NCI-H526 (cell line): ENCODE results near the gene FAF1.
"Not testable (repeated sequence)": the region's sequence is repeated elsewhere in the genome, so short reads cannot be mapped to it uniquely, and the experiment has no call there.

ENCODE experiments used
- DNase-seq, 2 experiments: peaks; one replicate each; lab custom pipeline; 2025; lab: John Stamatoyannopoulos, UW

FAF1 gene

DNA sequence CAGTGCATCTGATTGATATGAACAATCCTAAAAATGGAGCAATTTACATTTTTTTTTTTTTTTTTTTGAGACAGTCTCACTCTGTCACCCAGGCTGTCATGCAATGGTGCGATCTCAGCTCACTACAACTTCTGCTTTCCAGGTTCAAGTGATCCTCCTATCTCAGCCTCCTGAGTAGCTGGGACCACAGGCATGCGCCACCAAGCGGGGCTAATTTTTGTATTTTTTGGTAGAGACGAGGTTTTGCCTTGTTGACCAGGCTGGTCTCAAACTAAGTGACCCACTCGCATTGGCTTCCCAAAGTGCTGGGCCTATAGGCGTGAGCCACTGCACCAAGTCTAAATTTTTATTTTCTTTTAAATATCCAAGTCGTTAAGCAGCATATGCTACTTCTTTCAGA lies 109.0 kb downstream of the FAF1 start:
- no peak for DNase-seq

DNA sequence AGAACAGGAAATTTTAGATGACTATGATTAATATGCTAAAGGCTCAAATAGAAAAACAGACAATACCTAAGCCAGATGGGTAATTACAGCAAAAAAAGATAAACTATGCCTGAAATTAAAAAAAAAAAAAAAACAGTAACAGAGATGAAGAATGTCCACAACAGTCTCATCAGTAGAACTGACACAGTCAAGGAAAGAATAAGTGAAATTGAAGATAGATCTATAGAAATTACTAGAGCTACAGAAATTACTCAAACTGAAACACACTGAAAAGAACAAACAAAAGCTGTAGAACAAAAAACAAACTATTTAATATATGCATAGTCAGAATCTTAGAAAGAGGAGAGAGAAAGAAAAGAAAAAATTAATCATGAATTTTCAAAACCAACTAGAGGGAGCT lies 112.8 kb downstream of the FAF1 start:
- DNase-seq = no peak

DNA sequence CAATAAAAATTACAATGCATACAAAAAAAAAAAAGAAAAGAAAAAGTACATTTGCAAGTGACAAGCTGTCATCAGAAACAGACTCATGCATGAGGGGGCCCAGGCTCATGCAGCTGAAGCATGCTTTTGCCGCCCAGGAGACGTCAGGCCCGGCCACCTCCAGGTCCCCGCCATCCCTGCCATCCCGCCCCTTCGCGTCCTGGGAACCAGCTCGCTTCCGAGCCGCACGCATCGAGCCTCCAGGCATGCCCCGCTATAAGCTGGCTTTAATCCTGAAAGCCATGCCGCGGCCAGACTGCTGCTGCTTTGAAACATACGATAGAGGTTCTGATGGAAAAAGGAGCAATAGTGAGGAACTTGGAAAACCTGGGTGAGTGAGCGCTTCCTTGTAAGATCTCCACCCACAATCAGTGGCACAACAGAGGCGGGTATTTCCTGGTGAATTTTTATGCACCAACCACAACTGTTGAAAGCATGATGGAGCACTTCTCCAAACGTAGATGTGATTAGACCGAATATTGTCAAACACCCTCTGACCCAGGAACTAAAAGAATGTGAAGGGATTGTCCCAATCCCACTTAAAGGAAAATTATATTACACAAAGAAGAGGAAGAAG lies 113.7 kb downstream of the FAF1 start:
- no peak for DNase-seq

DNA sequence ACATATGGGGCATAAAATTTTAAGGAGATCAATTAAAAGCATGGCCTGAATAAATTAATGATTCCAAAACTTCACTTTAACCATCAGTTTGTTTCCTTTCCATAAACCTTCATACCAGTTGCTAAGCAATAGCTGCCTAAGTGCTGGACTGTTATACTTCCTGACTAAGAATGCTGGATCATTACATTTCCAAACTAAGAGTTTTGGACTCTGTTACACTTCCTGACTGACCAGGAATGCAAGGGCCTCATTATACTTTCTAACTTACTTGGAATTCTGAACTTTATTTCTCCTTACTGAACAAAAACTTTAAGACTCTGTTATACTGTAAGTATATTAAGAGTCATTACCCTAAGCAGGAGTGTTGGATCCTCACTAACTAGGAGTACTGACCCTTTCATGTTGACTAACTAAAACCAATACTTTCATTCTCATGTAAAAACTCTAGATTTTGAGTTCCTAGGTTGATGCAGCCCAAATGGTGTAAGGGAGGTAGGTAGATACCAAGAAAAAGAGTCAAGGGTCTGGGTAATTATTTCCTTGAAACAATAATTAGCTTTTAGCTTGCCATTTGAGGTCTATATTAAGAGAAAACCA lies 118.2 kb downstream of the FAF1 start:
- DNase-seq = no peak

DNA sequence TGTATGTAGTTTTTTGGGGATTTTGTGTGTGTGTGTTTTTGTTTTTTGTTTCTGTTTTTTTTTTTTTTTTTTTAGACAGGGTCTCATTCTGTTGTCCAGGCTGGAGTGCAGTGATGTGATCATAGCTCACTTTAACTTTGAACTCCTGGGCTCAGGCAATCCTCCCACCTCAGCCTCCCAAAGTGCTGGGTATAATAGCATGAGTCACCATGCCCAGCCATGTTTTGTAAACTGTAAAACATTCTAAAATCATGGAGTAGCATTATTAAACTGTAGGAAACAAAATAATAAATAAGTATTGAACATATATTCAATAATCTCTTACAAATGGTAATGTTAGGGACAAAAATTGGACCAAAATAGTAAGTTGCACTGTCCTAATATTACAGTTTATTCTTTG lies 124.0 kb downstream of the FAF1 start:
- DNase-seq = no peak

DNA sequence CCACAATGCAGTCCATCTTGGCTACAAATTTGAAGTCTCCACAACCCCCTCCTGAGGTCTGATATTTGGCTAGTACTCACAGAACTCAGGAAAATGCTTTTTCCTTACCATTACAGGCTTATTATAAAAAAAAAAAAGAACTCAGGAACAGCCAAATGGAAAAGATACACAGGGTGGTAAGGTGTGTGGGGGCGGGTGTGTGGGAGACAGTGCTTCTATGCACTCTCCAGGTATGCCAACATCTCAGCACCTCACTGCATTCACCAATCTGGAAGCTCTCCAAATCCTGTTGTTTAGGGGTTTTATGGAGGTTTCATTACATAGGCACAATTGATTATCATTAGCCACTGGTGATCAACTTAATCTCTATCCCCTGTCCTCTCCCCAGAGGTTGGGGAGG lies 126.9 kb downstream of the FAF1 start:
- DNase-seq = no peak

DNA sequence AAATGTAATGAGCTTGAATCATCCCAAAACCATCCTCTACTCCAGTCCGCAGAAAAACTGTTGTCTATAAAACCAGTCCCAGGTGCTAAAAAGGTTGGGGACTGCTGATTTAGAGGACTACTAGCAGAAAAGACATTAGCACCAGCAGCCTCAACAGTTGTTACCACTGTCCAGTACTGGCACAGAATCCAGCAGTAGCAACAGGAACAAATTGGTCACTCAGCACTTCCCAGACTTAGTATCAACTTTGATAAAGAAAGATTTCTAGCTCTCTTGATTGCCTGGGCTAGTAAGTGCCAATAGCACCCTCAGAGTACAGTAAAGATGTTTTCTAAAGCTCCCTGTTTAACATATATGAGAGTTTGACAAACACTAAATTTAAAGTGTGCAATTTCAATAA lies 127.9 kb downstream of the FAF1 start:
- DNase-seq = no peak

DNA sequence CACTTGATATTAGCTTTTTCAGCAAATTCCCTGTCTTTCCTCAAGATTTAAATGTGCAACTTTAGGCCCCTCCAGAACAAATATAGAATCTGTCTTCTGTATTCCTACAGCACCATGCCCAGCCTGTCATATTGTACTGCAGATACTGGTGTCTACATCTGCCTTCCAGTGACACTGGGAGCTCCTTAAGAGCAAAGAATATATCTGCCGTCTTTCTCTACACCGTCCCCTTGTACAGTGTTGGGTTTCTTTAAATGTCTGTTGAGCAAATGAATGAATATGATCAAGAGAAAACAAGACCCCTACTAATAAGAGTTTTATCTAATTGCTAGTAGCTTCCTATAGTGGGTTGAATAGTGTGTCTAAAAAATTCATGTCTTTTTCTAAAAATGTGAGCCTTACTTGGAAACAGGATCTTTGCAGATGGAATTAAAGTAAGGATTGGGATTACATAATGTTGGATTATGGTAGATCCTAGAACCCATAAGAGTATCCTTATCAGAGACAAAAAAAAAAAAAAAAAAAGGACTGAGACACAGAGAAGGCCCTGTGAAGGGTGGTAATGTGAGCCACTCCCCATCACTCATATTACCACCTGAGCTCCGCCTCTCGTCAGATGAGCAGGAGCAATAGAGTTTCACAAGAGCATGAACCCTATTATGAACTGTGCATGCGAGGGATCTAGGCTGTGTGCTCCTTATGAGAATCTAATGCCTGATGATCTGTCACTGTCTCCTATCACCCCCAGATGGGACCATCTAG lies 128.6 kb downstream of the FAF1 start:
- no peak for DNase-seq

DNA sequence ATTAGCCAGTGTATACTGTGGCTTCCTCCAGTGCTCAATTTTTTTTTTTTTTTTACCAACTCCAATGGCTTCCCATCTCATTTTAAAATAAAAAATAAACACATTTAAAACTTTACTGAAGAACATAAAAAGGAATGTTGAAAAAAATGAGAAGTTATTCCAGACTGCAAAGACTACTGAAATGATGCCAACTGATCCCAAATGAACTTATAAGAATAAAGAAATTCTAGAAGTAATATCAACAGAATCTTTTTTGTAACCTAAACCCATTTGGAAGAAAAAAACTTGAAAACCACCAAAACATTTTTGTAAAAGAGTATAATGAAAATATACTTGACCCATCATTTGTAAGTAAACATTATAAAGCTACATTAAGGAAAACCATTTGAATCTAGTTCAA lies 129.4 kb downstream of the FAF1 start:
- DNase-seq = no peak

DNA sequence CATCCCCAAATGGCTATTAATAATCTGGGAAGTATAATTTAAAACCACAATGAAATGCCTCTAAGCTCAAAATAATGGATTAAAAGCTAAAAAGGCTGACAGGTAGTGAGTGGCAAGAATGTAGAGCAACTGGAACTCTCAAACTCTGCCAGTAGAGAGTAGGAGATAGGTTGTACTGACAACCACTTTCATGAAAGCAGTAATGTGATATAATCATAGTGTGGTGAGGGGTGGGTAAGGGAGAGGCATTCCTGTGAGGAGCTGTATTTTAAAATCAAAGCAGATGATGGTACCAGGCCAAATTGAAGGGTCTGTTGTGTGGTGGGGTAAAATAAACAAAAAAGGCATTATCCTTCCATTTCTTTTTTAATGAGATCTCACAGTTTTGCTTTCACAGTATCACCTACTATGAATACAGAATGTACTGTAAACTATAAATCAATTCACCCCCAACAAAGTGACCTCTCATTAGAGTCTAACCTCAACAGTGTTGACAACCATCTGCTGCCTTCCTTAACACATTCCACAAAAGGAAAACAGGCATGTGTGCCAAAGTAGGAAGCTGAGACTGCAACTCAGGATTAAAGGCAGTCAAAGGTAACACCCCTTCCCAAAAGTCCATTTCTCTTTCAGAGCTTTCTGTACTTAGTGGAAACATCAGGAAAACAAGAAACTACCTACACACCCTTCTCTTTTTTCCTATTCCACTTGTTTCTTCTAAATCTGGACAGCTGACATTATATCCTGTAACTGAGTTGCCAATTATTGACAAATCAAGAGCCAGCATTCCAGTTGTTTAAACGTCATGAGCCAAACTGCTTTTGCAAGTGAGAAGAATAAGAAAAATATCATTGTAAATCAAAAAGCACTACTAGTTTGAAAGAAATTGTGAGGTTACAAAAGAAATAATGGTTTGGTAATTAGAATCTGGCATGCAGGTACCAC lies 130.8 kb downstream of the FAF1 start:
- DNase-seq = no peak

DNA sequence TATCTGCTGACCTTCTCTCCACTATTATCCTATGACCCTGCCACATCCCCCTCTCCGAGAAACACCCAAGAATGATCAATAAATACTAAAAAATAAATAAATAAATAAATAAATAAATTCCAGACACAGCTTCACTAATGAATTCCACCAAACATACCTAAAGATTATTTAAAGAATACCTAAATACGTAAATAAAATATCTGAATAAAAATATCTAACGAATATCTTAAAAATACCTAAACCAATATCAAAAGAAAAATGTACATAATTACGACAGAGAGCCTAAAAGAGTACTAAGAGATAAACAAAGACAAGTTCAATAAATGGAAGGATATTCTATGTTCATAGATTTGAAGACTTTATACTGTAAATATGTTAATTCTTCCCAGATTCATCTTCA lies 132.5 kb downstream of the FAF1 start:
- no peak for DNase-seq

DNA sequence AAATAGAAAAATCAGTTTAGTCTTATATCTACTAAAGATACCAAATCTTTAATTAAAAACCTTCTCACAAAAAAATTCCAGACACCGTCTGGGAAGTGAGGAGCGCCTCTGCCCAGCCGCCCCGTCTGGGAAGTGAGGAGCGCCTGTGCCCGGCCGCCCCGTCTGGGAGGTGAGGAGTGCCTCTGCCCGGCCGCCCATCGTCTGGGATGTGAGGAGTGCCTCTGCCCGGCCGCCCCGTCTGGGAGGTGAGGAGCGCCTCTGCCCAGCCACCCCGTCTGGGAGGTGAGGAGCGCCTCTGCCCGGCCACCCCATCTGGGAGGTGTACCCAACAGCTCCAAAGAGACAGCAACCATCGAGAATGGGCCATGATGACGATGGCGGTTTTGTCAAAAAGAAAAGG lies 133.3 kb downstream of the FAF1 start:
- not testable (repeated sequence) for DNase-seq

DNA sequence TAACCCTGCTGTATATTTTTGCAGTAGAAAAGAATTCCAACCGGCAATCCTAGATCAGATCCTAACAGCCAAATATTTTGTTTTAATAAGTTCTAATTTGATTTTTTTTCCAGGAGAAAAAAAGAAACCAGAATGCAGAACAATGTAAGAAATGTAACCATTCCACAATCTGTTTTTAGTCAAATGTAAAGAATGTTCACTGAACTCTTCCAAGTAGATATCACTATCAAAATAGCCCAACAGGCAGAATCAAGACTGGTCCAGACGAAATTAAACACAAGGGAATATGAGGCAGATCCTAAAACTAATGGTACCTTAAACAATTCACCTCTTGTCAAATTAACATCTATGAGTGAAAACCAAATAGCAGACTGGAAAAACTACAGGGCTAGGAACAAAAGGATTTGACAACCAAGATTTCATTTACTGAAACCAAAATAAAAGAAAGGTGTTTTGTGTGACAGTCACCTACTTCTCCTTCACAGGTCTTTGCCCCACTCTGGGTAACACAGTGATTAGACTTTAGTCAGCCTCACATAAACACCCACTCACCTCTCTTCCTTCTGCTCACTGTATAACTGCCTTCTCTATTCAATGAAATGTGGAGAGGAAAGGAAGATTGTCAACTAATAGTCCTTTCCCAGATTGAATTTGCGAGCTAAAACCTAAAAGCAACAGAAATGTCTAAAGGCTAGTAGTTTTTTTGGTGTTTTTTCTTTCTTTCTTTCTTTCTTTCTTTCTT lies 137.9 kb downstream of the FAF1 start:
- no peak for DNase-seq

DNA sequence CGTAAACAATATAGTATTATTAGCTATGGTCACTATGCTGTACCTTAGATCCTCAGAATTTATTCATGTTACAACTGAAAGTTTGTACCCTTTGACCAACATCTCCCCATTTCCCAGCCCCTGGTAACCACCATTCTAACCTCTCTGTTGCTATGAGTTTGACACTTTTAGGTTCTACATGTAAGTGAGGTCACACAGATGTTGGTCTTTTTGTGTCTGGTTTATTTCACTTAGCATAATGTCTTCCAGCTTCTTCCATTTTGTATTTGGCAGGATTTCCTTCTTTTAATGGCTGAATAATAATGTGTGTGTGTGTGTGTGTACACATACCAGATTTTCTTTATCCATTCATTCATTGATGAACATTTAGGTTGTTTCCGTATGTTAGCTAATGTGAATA lies 139.5 kb downstream of the FAF1 start:
- no peak for DNase-seq

DNA sequence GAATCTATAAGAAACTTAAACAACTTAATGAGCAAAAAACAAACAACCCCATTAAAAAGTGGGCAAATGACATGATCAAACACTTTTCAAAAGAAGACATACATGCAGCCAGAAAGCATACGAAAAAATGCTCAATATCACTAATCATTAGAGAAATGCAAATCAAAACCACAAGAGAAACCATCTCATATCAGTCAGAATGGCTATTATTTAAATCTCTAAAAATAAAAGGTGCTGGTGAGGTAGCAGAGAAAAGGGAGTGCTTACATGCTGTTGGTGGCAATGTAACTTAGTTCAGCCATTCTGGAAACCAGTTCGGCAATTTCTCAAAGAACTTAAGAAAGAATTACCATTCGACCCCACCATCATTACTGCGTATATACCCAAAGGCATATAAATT lies 147.7 kb downstream of the FAF1 start:
- no peak for DNase-seq

DNA sequence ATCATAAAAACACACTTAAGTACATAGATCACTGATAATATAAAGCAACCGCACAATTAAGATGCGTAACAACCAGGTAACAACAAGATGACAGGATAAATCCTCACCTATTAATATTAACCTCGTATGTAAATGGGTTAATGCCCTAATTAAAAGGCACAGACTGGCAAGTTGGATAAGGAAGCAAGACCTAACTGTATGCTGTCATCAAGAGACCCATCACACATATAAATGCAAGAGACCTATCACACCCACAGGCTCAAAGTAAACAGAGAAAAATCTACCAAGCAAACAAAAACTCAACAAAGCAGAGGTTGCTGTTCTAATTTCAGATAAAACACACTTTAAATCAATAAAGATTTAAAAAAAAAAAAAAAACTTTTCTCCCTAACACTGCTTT lies 151.8 kb downstream of the FAF1 start:
- DNase-seq = no peak

DNA sequence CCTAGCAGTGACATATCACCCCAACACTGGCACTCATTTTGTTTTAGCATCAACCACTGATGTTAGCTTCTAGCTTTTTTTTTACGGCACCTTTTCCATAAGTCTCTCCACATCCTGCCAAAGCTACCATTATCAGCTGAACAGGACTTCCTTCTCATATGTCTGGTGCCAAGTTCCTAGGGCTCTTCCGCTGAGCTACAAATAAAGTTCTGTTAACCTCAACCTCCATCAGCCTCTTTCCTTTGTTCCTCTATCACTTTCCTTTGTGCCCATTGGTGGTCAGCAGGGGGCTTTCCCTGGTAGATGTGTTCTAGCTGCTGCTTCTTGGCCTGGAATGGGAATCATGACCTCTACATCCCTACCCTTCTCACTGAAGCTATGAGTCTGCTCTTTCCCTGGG lies 163.8 kb downstream of the FAF1 start:
- DNase-seq = no peak

DNA sequence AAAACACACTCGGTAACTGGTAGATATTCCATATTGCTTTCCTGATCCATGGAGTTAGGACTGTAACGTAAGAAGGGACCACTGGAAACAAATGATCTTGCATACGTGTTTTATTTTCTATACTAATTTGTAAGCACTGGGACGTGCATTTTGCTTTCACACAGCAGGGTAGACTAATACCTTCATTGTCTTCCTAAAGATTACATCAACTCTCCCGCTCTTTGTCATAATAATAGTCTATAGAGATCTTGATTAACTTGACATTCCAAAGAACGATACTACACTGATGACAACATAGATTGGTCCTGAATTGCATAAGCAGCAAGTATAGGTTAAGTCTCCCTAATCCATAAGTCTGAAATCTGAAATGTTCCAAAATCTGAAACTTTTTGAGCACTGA lies 166.5 kb downstream of the FAF1 start:
- DNase-seq = no peak

DNA sequence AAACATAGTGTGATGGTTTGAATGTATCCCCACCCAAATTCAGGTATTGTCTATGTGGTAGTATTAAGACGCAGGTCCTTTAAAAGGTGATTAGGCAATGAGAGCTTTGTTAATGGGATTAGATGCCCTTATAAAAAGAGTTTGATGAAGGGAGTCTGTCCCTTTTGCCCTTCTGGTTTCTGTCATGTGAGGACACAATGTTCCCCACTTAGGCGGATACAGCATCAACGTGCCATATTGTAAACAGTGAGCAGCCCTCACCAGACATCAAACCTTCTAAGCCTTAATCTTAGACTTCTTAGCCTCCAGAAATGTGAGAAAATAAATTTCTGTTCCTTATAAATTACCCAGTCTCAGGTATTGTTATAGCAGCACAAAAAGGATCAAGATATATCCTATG lies 172.8 kb downstream of the FAF1 start:
- no peak for DNase-seq

DNA sequence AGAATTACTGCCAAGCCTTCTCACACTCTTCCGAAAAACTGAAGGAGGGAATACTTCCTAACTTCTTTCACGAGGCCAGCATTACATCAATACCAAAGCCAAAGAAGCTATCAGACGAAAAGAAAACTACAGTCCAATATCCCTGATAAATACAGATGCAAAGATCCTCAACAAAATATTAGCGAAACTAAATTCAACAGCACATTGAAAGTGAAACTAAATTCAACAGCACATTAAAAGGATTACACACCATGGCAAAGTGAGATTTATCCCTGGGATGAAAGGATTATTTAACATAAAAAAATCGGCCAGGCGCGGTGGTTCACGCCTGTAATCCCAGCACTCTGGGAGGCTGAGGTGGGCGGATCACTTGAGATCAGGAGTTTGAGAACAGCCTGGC lies 176.8 kb downstream of the FAF1 start:
- no peak for DNase-seq

DNA sequence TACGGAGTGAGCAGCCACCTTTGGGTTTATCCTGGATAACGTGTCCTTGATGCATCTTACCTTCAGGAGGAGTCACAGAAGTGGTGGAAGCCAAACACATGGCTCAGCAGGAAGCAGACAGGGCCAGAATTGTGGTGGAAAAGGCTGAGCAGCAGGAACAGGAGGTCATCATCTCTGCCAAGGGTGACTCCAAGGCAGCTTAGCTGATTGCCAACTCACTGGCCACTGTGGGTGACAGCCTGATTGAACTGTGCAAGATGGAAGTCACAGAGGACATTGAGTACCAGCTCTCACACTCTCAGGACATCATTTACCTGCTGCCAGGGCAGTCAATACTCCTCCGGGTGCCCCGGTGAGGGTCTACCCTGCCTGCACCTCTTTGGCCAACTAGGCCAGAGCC lies 179.3 kb downstream of the FAF1 start:
- no peak for DNase-seq

DNA sequence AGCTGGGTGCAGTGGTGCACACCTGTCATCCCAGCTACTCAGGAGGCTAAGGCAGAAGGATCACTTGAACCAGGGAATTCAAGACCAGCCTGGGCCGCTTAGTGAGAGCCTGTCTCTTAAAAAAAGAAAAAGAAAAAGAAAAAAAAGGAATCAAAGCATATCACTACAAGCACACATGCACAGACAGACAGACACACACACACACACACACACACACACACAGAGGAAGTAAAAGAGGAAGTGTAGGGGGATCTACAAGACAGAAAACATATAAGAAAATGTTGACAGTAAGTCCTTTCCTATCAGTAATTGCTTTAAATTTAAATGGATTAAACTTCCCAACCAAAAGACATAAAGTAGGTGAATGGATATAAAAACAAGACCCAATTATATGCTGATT lies 180.3 kb downstream of the FAF1 start:
- DNase-seq = no peak
